ENCODE results near the gene GOLGA8M.
"Not testable (repeated sequence)": the region's sequence is repeated elsewhere in the genome, so short reads cannot be mapped to it uniquely, and the experiment has no call there.

The GOLGA8M gene

DNA sequence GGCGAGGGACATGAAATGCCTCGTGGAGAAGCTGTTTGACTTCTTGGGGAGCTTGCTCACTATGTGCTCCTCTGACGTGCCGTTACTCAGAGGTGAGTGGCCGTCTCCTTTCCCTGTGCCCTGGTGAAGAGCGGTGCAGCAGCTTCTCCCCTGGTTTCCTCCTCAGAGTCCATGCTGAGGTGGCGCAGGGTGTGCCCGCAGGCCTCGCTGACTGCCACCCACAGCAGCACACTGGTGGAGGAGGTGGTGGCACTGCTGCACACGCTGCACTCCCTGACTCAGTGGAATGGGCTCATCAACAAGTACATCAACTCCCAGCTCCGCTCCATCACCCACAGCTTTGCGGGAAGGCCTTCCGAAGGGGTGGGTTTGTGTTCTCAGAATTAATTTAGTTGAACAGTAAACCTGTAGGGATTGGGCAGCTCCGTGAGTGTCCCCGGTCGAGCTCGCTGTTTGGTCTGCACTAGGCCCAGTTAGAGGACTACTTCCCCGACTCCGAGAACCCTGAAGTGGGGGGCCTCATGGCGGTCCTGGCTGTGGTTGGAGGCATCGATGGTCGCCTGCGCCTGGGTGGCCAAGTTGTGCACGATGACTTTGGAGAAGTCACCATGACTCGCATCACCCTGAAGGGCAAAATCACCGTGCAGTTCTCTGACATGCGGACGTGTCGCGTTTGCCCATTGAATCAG, 56.7 kb downstream of the GOLGA8M start:
- DNase-seq = not testable (repeated sequence)

DNA sequence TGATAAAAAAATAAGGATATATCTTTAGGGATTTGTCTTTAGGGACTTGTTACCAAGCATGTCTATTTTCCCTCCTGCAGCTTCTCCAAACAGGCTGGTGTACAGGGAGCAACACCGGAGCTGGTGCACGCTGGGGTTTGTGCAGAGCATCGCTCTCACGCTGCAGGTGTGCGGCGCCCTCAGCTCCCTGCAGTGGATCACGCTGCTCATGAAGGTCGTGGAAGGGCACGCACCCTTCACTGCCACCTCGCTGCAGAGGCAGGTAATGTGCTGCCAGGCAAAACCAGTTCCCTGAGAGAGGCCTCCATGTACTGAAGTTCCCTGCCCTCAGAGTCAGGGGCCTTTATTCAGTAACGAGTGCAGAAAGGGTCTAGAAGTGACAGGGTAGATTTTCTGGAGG, 58.0 kb downstream of the GOLGA8M start:
- not testable (repeated sequence) for DNase-seq

DNA sequence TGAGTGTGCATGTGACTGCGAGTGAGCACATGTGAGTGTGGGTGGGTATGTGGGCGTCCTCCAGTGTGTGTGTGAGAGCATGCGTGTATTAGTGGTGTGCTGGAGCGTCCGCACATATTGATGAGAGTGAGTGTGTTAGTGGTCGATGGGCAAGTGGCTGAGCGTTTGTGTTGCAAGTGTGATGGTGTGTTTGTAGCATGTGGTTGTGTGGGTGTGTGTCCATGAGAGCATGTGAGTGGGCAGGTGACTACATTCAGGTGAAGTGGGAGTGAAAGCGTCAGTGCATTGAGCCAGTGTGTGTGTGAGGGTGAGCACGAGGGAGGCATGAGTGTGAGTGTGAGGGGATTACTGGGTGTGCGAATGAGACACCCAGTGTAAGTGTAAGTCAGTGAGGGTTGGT, 59.7 kb downstream of the GOLGA8M start:
- not testable (repeated sequence) for DNase-seq
